ENCODE measurements around the gene PTPRN2. TPM values are rescaled to one million over a fixed set of nuclear protein-coding genes. Genes with fewer than 3 reads are reported as not detected.

The PTPRN2 gene
- total and polyA plus RNA-seq, 2 donors from 2014 or later = 4.8 to 6.2 TPM

GRCh38 chr7:158318511-158318913, 269.1 kb downstream of the PTPRN2 start:
- H3K9ac ChIP-seq (ENCODE audit: low read length in 3 of 3) = no peak overlapping the region
- H3K4me1 ChIP-seq (ENCODE audit: control insufficient read depth in 2 of 3, insufficient read depth in 2 of 3, low read depth in 1 of 3, low read length in 3 of 3) = no peaks in the 10 kb centered on the region
- intact Hi-C loops (cut with DNase I) = no loop called here
- DNase-seq = no peak
- H3K36me3 ChIP-seq (ENCODE audit: control insufficient read depth in 2 of 3, insufficient read depth in 3 of 3, low read length in 3 of 3) = no peaks in the 10 kb centered on the region
- no peaks in the 10 kb centered on the region for H3K9me3 ChIP-seq (ENCODE audit: control insufficient read depth in 2 of 3, insufficient read depth in 1 of 3, low read length in 3 of 3)
- H3K27ac ChIP-seq (ENCODE audit: low read depth in 2 of 2, low read length in 2 of 2) = no peak overlapping the region
- H3K27me3 ChIP-seq (ENCODE audit: control insufficient read depth, insufficient read depth, low read length) = no peaks in the 10 kb centered on the region
- H3K4me3 ChIP-seq (ENCODE audit: low read length in 3 of 3) = no peak overlapping the region
- TF ChIP-seq, protein P1, sequence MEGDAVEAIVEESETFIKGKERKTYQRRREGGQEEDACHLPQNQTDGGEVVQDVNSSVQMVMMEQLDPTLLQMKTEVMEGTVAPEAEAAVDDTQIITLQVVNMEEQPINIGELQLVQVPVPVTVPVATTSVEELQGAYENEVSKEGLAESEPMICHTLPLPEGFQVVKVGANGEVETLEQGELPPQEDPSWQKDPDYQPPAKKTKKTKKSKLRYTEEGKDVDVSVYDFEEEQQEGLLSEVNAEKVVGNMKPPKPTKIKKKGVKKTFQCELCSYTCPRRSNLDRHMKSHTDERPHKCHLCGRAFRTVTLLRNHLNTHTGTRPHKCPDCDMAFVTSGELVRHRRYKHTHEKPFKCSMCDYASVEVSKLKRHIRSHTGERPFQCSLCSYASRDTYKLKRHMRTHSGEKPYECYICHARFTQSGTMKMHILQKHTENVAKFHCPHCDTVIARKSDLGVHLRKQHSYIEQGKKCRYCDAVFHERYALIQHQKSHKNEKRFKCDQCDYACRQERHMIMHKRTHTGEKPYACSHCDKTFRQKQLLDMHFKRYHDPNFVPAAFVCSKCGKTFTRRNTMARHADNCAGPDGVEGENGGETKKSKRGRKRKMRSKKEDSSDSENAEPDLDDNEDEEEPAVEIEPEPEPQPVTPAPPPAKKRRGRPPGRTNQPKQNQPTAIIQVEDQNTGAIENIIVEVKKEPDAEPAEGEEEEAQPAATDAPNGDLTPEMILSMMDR (IDR thresholded peaks at IDR 0.05; ENCODE audit: borderline replicate concordance, extremely low read depth, insufficient read depth) = no peak
- no peak for FAIRE-seq

GRCh38 chr7:158317238-158318205, 270.1 kb downstream of the PTPRN2 start:
- intact Hi-C loops (cut with DNase I) = no loop called here
- no peak for FAIRE-seq
- TF ChIP-seq, protein P1 (IDR thresholded peaks at IDR 0.05; ENCODE audit: borderline replicate concordance, extremely low read depth, insufficient read depth) = no peak
- Histone ChIP-seq H3K27ac (ENCODE audit: low read depth in 2 of 2, low read length in 2 of 2) (no peak overlapping the region), H3K4me3 (ENCODE audit: low read length in 3 of 3) (peak overlapping the region in 1 of 3 donors; percentile 26), H3K9ac (ENCODE audit: low read length in 3 of 3) (no peak overlapping the region), H3K4me1 (ENCODE audit: control insufficient read depth in 2 of 3, insufficient read depth in 2 of 3, low read depth in 1 of 3, low read length in 3 of 3) (no peaks in the 10 kb centered on the region), H3K27me3 (ENCODE audit: control insufficient read depth, insufficient read depth, low read length) (no peaks in the 10 kb centered on the region), H3K36me3 (ENCODE audit: control insufficient read depth in 2 of 3, insufficient read depth in 3 of 3, low read length in 3 of 3) (no peaks in the 10 kb centered on the region), H3K9me3 (ENCODE audit: control insufficient read depth in 2 of 3, insufficient read depth in 1 of 3, low read length in 3 of 3) (no peaks in the 10 kb centered on the region)
- DNase-seq = peak in 4 of 5 donors; percentile 68 to 80 (median 73)

GRCh38 chr7:158316466-158317031, 271.1 kb downstream of the PTPRN2 start:
- Histone ChIP-seq H3K27ac (ENCODE audit: low read depth in 2 of 2, low read length in 2 of 2) (no peak overlapping the region), H3K4me3 (ENCODE audit: low read length in 3 of 3) (no peak overlapping the region), H3K4me1 (ENCODE audit: control insufficient read depth in 2 of 3, insufficient read depth in 2 of 3, low read depth in 1 of 3, low read length in 3 of 3) (no peaks in the 10 kb centered on the region), H3K36me3 (ENCODE audit: control insufficient read depth in 2 of 3, insufficient read depth in 3 of 3, low read length in 3 of 3) (no peaks in the 10 kb centered on the region), H3K9ac (ENCODE audit: low read length in 3 of 3) (no peak overlapping the region), H3K27me3 (ENCODE audit: control insufficient read depth, insufficient read depth, low read length) (no peaks in the 10 kb centered on the region), H3K9me3 (ENCODE audit: control insufficient read depth in 2 of 3, insufficient read depth in 1 of 3, low read length in 3 of 3) (peaks cover 0 to 2% (median 0%) of the 10 kb centered on the region in 3 donors)
- intact Hi-C loops (cut with DNase I) = no loop called here
- TF ChIP-seq, protein P1 (IDR thresholded peaks at IDR 0.05; ENCODE audit: borderline replicate concordance, extremely low read depth, insufficient read depth) = no peak
- FAIRE-seq (no peak), DNase-seq (no peak)

All from kidney (tissue), 14 donors.